DOHH2 (cell line): ENCODE measurements around the gene SMAD7.

ENCODE experiments used
- EZH2phosphoT487 ChIP-seq: fragments of 200-600 bp; sonication (generic); IDR thresholded peaks from 2 replicates; pipeline ENCODE4 v1.6.1; 2017; ENCODE audit warnings: borderline replicate concordance, mild to moderate bottlenecking, antibody characterized with exemption, low read length, moderate library complexity, mixed read lengths
- TF ChIP-seq, protein P1 (sequence below): fragments of 200-600 bp; sonication (generic); IDR thresholded peaks from one replicate; pipeline ENCODE4 v1.5.1; 2014; ENCODE audit warnings: antibody characterized with exemption, mild to moderate bottlenecking, low read depth, low read length; ENCODE audit not compliant: poor library complexity, severe bottlenecking

DNA sequence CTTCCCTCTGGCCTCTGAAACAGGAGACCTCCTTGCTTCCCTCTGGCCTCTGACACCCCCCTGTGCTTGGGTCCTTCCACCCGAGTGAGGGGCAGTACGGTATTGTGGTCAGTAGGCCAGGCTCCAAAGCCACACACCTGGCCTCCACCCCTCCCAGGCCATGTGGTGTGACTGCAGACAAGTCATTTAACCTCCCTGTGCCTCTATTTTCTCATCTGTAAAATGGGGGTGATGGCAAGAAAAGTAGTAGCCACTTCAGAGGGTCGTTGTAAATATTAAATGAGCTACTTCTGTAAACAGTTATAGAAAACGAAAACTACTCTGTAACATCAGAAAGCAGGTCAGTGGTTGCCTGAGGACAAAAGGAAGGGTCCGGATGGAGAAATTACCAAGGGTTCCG lies 74.2 kb downstream of the SMAD7 start:
- TF ChIP-seq, protein P1, sequence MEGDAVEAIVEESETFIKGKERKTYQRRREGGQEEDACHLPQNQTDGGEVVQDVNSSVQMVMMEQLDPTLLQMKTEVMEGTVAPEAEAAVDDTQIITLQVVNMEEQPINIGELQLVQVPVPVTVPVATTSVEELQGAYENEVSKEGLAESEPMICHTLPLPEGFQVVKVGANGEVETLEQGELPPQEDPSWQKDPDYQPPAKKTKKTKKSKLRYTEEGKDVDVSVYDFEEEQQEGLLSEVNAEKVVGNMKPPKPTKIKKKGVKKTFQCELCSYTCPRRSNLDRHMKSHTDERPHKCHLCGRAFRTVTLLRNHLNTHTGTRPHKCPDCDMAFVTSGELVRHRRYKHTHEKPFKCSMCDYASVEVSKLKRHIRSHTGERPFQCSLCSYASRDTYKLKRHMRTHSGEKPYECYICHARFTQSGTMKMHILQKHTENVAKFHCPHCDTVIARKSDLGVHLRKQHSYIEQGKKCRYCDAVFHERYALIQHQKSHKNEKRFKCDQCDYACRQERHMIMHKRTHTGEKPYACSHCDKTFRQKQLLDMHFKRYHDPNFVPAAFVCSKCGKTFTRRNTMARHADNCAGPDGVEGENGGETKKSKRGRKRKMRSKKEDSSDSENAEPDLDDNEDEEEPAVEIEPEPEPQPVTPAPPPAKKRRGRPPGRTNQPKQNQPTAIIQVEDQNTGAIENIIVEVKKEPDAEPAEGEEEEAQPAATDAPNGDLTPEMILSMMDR, result no peak
- no peak for TF ChIP-seq EZH2phosphoT487
